K562 (cell line): ENCODE data around the gene CSRNP3. TPM values are rescaled to one million over a fixed set of nuclear protein-coding genes. Genes with fewer than 3 reads are reported as not detected.

Source experiments
- ATAC-seq: fragments of 200-7000 bp; cut with Tn5 transposase; 3 replicates; pipeline ENCODE4 v1.9.1; 2020; ENCODE audit warnings: moderate library complexity
- BruUV-seq: library from RNA; stranded (reverse); fragments of 400-500 nt; replicated peaks from 2 replicates; lab custom pipeline; 2021; lab: Mats Ljungman, UMichigan
- CTCF ChIA-PET: fragments of 300-600 bp; formaldehyde crosslinking; extraction: SDS; loops from one replicate; lab custom pipeline; 2021; ENCODE audit warnings: low intra/inter-chr PET ratio; lab: Yijun Ruan, JAX
- POLR2A ChIA-PET: fragments of 300-600, 350-650 bp; sonication (Branson Sonifier 250); formaldehyde crosslinking; extraction: SDS; loops from one replicate; lab custom pipeline; 2021; ENCODE audit warnings: antibody characterized with exemption, inconsistent platforms; lab: Yijun Ruan, JAX
- DNase-seq, 4 experiments: peaks; one replicate each; pipeline versions ENCODE4 v3.0.0 to v3.0.0-alpha.2; 2011 to 2018; ENCODE audit warnings: low spot score in 3 of 4, mixed read lengths in 3 of 4; ENCODE audit errors: extremely low read depth in 1 of 4
- FAIRE-seq: peaks from 2 replicates; lab custom pipeline; 2011; peaks lifted over from hg19 to GRCh38; lab: Jason Lieb, UNC
- H2AFZ ChIP-seq: 2 replicates; pipeline ENCODE4 v1.6.0; 2011; ENCODE audit warnings: low read depth, low read length, control low read depth, inconsistent platforms
- H3K27ac ChIP-seq: fragments of 200-600 bp; 3 replicates; pipeline ENCODE4 v1.8.0; 2011; ENCODE audit warnings: low read depth, mild to moderate bottlenecking, control low read depth, inconsistent platforms, low read length, moderate library complexity, mixed read lengths; ENCODE audit errors: extremely low read depth
- H3K27me3 ChIP-seq, 2 experiments: fragments of 300-600 bp in 1 of 2; 2 replicates in 1 of 2; 3 replicates in 1 of 2; pipeline versions ENCODE4 v1.6.0 to v1.8.0; 2011; ENCODE audit warnings: inconsistent platforms in 2 of 2, low read length in 2 of 2, mild to moderate bottlenecking in 1 of 2, mixed read lengths in 1 of 2, moderate library complexity in 1 of 2; ENCODE audit not compliant: control insufficient read depth in 2 of 2, insufficient read depth in 2 of 2
- H3K36me3 ChIP-seq: fragments of 300-600 bp; 3 replicates; pipeline ENCODE4 v1.8.0; 2011; ENCODE audit warnings: mild to moderate bottlenecking, low read length, inconsistent platforms; ENCODE audit not compliant: control insufficient read depth, insufficient read depth
- H3K4me1 ChIP-seq, 2 experiments: fragments of 200-600 bp in 1 of 2; replicated peaks in 1 of 2; 2 replicates in 1 of 2; 3 replicates in 1 of 2; pipeline versions ENCODE4 v1.5.1 to v1.8.0; 2011; ENCODE audit warnings: inconsistent platforms in 2 of 2, low read length in 2 of 2, mild to moderate bottlenecking in 1 of 2, mixed read lengths in 1 of 2, moderate library complexity in 1 of 2; ENCODE audit not compliant: control insufficient read depth in 2 of 2, insufficient read depth in 2 of 2
- H3K4me2 ChIP-seq: 2 replicates; pipeline ENCODE4 v1.6.1; 2011; ENCODE audit warnings: low read length, control low read depth, inconsistent platforms, mixed read lengths; ENCODE audit not compliant: insufficient read depth
- H3K4me3 ChIP-seq: fragments of 200-600 bp; sonication (generic), shearing (Covaris generic); 2 replicates; pipeline ENCODE4 v1.5.1; 2016; ENCODE audit warnings: control low read depth, inconsistent platforms
- H3K79me2 ChIP-seq: fragments of 200-600 bp; 3 replicates; pipeline ENCODE4 v1.8.0; 2011; ENCODE audit warnings: low read length, inconsistent platforms; ENCODE audit not compliant: control insufficient read depth, insufficient read depth
- H3K9ac ChIP-seq, 2 experiments: 2 replicates each; pipeline versions ENCODE4 v1.6.0 to v1.6.1; 2011; ENCODE audit warnings: low read depth in 2 of 2, low read length in 2 of 2, control low read depth in 1 of 2, inconsistent platforms in 1 of 2, mild to moderate bottlenecking in 1 of 2, mixed read lengths in 1 of 2; ENCODE audit not compliant: insufficient read depth in 1 of 2
- H3K9me1 ChIP-seq: one replicate; pipeline ENCODE4 v1.6.0; 2011; ENCODE audit warnings: inconsistent platforms, mild to moderate bottlenecking, low read length, moderate library complexity; ENCODE audit not compliant: control insufficient read depth, insufficient read depth
- H3K9me3 ChIP-seq: replicated peaks from 2 replicates; pipeline ENCODE4 v1.5.1; 2011; ENCODE audit warnings: low read depth, low read length, inconsistent platforms; ENCODE audit not compliant: control insufficient read depth, insufficient read depth
- H4K20me1 ChIP-seq: replicated peaks from 2 replicates; pipeline ENCODE4 v1.6.1; 2011; ENCODE audit warnings: low read length, inconsistent platforms, mixed read lengths; ENCODE audit not compliant: control insufficient read depth, insufficient read depth
- ARNT ChIP-seq, 2 experiments: fragments of 450-650 bp; IDR thresholded peaks; 2 replicates each; pipeline ENCODE4 v1.6.1; 2016; ENCODE audit warnings: mild to moderate bottlenecking in 1 of 2
- CBFB ChIP-seq: sonication (generic); formaldehyde crosslinking; IDR thresholded peaks from 2 replicates; pipeline ENCODE4 v1.4.0; 2020; ENCODE audit warnings: mild to moderate bottlenecking, missing genetic modification reagents
- E4F1 ChIP-seq: fragments of 250-450 bp; sonication (Bioruptor Pico); IDR thresholded peaks from 2 replicates; pipeline ENCODE4 v1.5.0; 2021; ENCODE audit warnings: mild to moderate bottlenecking, borderline replicate concordance
- ERF ChIP-seq: fragments of 450-650 bp; formaldehyde crosslinking; IDR thresholded peaks from 2 replicates; pipeline ENCODE4 v1.4.0; 2020; ENCODE audit warnings: mild to moderate bottlenecking, mixed read lengths
- FOSL1 ChIP-seq: fragments of 200-800 bp; sonication (Bioruptor generic); conservative IDR thresholded peaks from 2 replicates; pipeline ENCODE4 v1.6.1; 2016; ENCODE audit warnings: missing genetic modification characterization, missing compliant biosample characterization
- HCFC1 ChIP-seq: IDR thresholded peaks from 2 replicates; pipeline ENCODE4 v1.6.1; 2012; ENCODE audit warnings: low read depth, low read length, improper control_type of control experiment
- HLTF ChIP-seq: fragments of 450-650 bp; IDR thresholded peaks from 2 replicates; pipeline ENCODE4 v1.6.1; 2016
- LEF1 ChIP-seq: fragments of 450-650 bp; IDR thresholded peaks from 2 replicates; pipeline ENCODE4 v1.6.1; 2016; ENCODE audit warnings: mild to moderate bottlenecking
- PML ChIP-seq: IDR thresholded peaks from 2 replicates; pipeline ENCODE4 v1.6.1; 2012; ENCODE audit warnings: low read length, inconsistent platforms
- PTTG1 ChIP-seq: fragments of 450-650 bp; IDR thresholded peaks from 2 replicates; pipeline ENCODE4 v1.6.1; 2016; ENCODE audit warnings: low read depth, mild to moderate bottlenecking, missing genetic modification characterization, missing compliant biosample characterization
- RERE ChIP-seq: sonication (generic); formaldehyde crosslinking; IDR thresholded peaks from 2 replicates; pipeline ENCODE4 v1.8.0; 2023; ENCODE audit warnings: missing genetic modification reagents, mild to moderate bottlenecking, borderline replicate concordance
- SMARCB1 ChIP-seq: IDR thresholded peaks from 2 replicates; pipeline ENCODE4 v1.6.1; 2011; ENCODE audit warnings: improper control_type of control experiment, low read depth; ENCODE audit not compliant: insufficient read length
- TAF7 ChIP-seq: fragments of 450-650 bp; IDR thresholded peaks from 2 replicates; pipeline ENCODE4 v1.6.1; 2016; ENCODE audit warnings: missing genetic modification characterization, missing compliant biosample characterization
- ZNF655 ChIP-seq: fragments of 250-450 bp; sonication (Bioruptor Pico); IDR thresholded peaks from 2 replicates; pipeline ENCODE4 v1.5.0; 2021
- WGBS: fragments of 100-300 bp; shearing (Covaris generic); methylation state at CpG from one replicate; pipeline ENCODE4 v1.1.6; 2016; ENCODE audit warnings: low coverage, mixed read lengths; ENCODE audit not compliant: insufficient coverage; ENCODE audit errors: missing lambda C conversion rate; 5-methylcytosine and 5-hydroxymethylcytosine counted together
- in situ Hi-C: fragments of 300-500 bp; cut with MboI; formaldehyde crosslinking; loops from 4 replicates; pipeline ENCODE4 v1.15.0; 2018; ENCODE audit warnings: inconsistent platforms, mixed read lengths
- intact Hi-C: fragments of 100-400 bp; cut with micrococcal nuclease; formaldehyde crosslinking; loops from 2 replicates; pipeline ENCODE4 v1.14.2; 2022
- polyA plus RNA-seq, 8 experiments: library from polyadenylated mRNA; depleted of rRNA in 4 of 8; stranded (reverse) in 5 of 8; unstranded in 3 of 8; fragments of >200 nt; fragmentation: Nextera tagmentation in 2 of 8; fragmentation: Illumina TruSeq in 1 of 8; extraction: Ambion mirVana in 2 of 8; extraction: Trizol in 1 of 8; gene quantifications; 2 replicates each; pipeline versions ENCODE4 v1.2.1 to v1.2.3, GENCODE V29; 2011 to 2014; ENCODE audit warnings: inconsistent platforms in 1 of 8, missing spikeins in 1 of 8
- total RNA-seq, 7 experiments: library from RNA; depleted of rRNA in 6 of 7; stranded (reverse); fragments of >200 nt in 6 of 7; fragmentation: Illumina TruSeq in 2 of 7; extraction: Trizol in 2 of 7; gene quantifications; 2 replicates each; pipeline versions ENCODE4 v1.2.1 to v1.2.3, GENCODE V29; 2011 to 2021; ENCODE audit warnings: low replicate concordance in 1 of 7
- TF ChIP-seq, protein P1 (sequence below): fragments of 250-450 bp; sonication (Bioruptor Pico); IDR thresholded peaks from 2 replicates; pipeline ENCODE4 v1.4.0; 2020

The CSRNP3 gene
- total and polyA plus RNA-seq, 9 of the 15 experiments (the other 6 are each of a cell fraction or from before 2014, with no cell fraction given) = not detected

DNA sequence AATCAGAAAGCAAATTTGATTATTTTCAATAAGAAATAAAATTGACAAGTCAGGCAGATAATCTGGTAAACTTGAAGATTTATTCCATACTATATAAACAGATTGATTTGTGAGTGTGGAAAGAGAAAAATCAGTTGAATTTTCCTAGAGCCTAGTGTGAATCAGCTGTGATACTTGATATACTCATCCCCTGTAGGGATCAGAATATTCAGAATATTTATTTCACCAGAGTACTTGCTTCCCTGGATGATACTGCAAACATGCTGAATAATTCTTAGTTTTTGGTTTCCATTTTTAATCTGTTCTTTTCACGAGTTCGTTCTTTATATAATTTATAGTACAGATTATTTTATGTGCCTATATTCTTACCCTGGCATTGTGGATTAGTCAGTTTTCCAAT lies 181.7 kb downstream of the CSRNP3 start:
- no TSS peak for BruUV-seq
- Histone ChIP-seq H2AFZ (no peak overlapping the region), H3K9ac (no peak overlapping the region), H3K9me1 (no peaks in the 10 kb centered on the region), H4K20me1 (no peaks in the 10 kb centered on the region), H3K4me2 (no peak overlapping the region), H3K9me3 (peaks cover 2% of the 10 kb centered on the region; the same call in 1 of the 2 replicates), H3K4me3 (no peak overlapping the region), H3K27ac (no peak overlapping the region), H3K27me3 (no peaks in the 10 kb centered on the region), H3K79me2 (no peaks in the 10 kb centered on the region), H3K36me3 (no peaks in the 10 kb centered on the region), H3K4me1 (no peaks in the 10 kb centered on the region)
- ChIA-PET POLR2A (no interaction called here), CTCF (no interaction called here)
- 0% methylated on average over 2 of the region's 2 CpGs for WGBS
- intact Hi-C loops = no loop called here
- DNase-seq = no peak
- no peak for FAIRE-seq
- in situ Hi-C loops = no loop called here
- no peak for ATAC-seq
- TF ChIP-seq, protein P1, sequence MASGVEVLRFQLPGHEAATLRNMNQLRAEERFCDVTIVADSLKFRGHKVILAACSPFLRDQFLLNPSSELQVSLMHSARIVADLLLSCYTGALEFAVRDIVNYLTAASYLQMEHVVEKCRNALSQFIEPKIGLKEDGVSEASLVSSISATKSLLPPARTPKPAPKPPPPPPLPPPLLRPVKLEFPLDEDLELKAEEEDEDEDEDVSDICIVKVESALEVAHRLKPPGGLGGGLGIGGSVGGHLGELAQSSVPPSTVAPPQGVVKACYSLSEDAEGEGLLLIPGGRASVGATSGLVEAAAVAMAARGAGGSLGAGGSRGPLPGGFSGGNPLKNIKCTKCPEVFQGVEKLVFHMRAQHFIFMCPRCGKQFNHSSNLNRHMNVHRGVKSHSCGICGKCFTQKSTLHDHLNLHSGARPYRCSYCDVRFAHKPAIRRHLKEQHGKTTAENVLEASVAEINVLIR (CRISPR knock-in tag) = no peak
- TF ChIP-seq FOSL1 (tag) (no peak), ERF (CRISPR knock-in tag) (no peak), CBFB (CRISPR knock-in tag) (no peak), PML (no peak), RERE (CRISPR knock-in tag) (no peak), TAF7 (no peak), E4F1 (CRISPR knock-in tag) (no peak), LEF1 (no peak), HLTF (no peak), SMARCB1 (no peak), PTTG1 (tag) (no peak), HCFC1 (no peak), ARNT (IDR thresholded peaks at IDR 0.05) (no peak), ZNF655 (CRISPR knock-in tag) (no peak)
